HepG2 (cell line): ENCODE measurements around the gene NBL1. TPM values are rescaled to one million over a fixed set of nuclear protein-coding genes. Genes with fewer than 3 reads are reported as not detected.

Experiments used
- ATAC-seq: fragments of 200-7000 bp; cut with Tn5 transposase; 3 replicates; pipeline ENCODE4 v1.9.1; 2020; ENCODE audit warnings: mild to moderate bottlenecking, moderate library complexity
- BruUV-seq: library from RNA; stranded (reverse); fragments of 400-500 nt; replicated peaks from 2 replicates; lab custom pipeline; 2021; lab: Mats Ljungman, UMichigan
- CTCF ChIA-PET: fragments of 300-600 bp; formaldehyde crosslinking; extraction: SDS; loops from one replicate; lab custom pipeline; 2021; ENCODE audit warnings: low total read pairs, inconsistent platforms, low intra/inter-chr PET ratio; lab: Yijun Ruan, JAX
- POLR2A ChIA-PET: fragments of 350-600 bp; sonication (Branson Sonifier 250); formaldehyde crosslinking; loops from one replicate; lab custom pipeline; 2020; ENCODE audit warnings: antibody characterized with exemption, inconsistent platforms; lab: Yijun Ruan, JAX
- DNase-seq: peaks from one replicate; pipeline ENCODE4 v3.0.0-alpha.2; 2015; ENCODE audit warnings: low spot score
- FAIRE-seq: peaks from 3 replicates; lab custom pipeline; 2011; peaks lifted over from hg19 to GRCh38; lab: Jason Lieb, UNC
- H2AFZ ChIP-seq: one replicate; pipeline ENCODE4 v1.6.1; 2011; ENCODE audit warnings: low read length, inconsistent platforms
- H3K27ac ChIP-seq: fragments of 300-600 bp; 3 replicates; pipeline ENCODE4 v1.8.0; 2011; ENCODE audit warnings: mixed run types, mild to moderate bottlenecking, mixed read lengths, low read length, inconsistent platforms; ENCODE audit not compliant: insufficient read depth; ENCODE audit errors: extremely low read length
- H3K27me3 ChIP-seq, 2 experiments: fragments of 200-600 bp in 1 of 2; 2 replicates in 1 of 2; 3 replicates in 1 of 2; pipeline versions ENCODE4 v1.6.0 to v1.8.0; 2011; ENCODE audit warnings: low read length in 2 of 2, mild to moderate bottlenecking in 2 of 2, moderate library complexity in 2 of 2, inconsistent platforms in 1 of 2; ENCODE audit not compliant: insufficient read depth in 2 of 2, control insufficient read depth in 1 of 2
- H3K36me3 ChIP-seq, 2 experiments: fragments of 200-600 bp in 1 of 2; replicated peaks in 1 of 2; 2 replicates in 1 of 2; 3 replicates in 1 of 2; pipeline versions ENCODE4 v1.5.1 to v1.8.0; 2011; ENCODE audit warnings: low read length in 2 of 2, inconsistent platforms in 1 of 2; ENCODE audit not compliant: insufficient read depth in 2 of 2, control insufficient read depth in 1 of 2
- H3K4me1 ChIP-seq: 2 replicates; pipeline ENCODE4 v1.5.1; 2012; ENCODE audit warnings: low read length, inconsistent platforms; ENCODE audit not compliant: insufficient read depth
- H3K4me2 ChIP-seq: 2 replicates; pipeline ENCODE4 v1.6.0; 2011; ENCODE audit warnings: low read depth, low read length, inconsistent platforms
- H3K4me3 ChIP-seq, 3 experiments: fragments of 200-600 bp in 1 of 3; sonication (generic), shearing (Covaris generic) in 1 of 3; replicated peaks in 1 of 3; 2 replicates each; pipeline ENCODE4 v1.5.1; 2011 to 2016; ENCODE audit warnings: low read length in 3 of 3, inconsistent platforms in 2 of 3, low read depth in 2 of 3, mild to moderate bottlenecking in 2 of 3, control low read depth in 1 of 3, mixed read lengths in 1 of 3; ENCODE audit not compliant: insufficient read depth in 1 of 3
- H3K79me2 ChIP-seq: one replicate; pipeline ENCODE4 v1.6.1; 2011; ENCODE audit warnings: low read length, inconsistent platforms; ENCODE audit not compliant: insufficient read depth
- H3K9ac ChIP-seq: 2 replicates; pipeline ENCODE4 v1.6.0; 2011; ENCODE audit warnings: mild to moderate bottlenecking, low read depth, low read length, inconsistent platforms; ENCODE audit not compliant: insufficient read depth
- H3K9me3 ChIP-seq: 2 replicates; pipeline ENCODE4 v1.5.1; 2012; ENCODE audit warnings: mild to moderate bottlenecking, low read length
- H4K20me1 ChIP-seq: 2 replicates; pipeline ENCODE4 v1.6.0; 2011; ENCODE audit warnings: inconsistent platforms, mild to moderate bottlenecking, low read length, moderate library complexity; ENCODE audit not compliant: insufficient read depth
- ARNT2 ChIP-seq: sonication (generic); formaldehyde crosslinking; IDR thresholded peaks from 2 replicates; pipeline ENCODE4 v1.8.0; 2022; ENCODE audit warnings: mild to moderate bottlenecking, low read depth, missing genetic modification reagents, moderate library complexity
- CBX1 ChIP-seq: IDR thresholded peaks from one replicate; pipeline ENCODE4 v1.6.1; 2016; ENCODE audit warnings: antibody characterized with exemption, low read depth
- GABPB1 ChIP-seq: IDR thresholded peaks from 2 replicates; pipeline ENCODE4 v1.6.1; 2016; ENCODE audit warnings: mild to moderate bottlenecking, missing genetic modification reagents, moderate library complexity, missing compliant biosample characterization
- JUN ChIP-seq: sonication (generic); formaldehyde crosslinking; IDR thresholded peaks from 2 replicates; pipeline ENCODE4 v1.4.0; 2020; ENCODE audit warnings: mild to moderate bottlenecking, missing genetic modification reagents
- KDM3A ChIP-seq: IDR thresholded peaks from 2 replicates; pipeline ENCODE4 v1.6.1; 2018; ENCODE audit warnings: low read depth, missing compliant biosample characterization
- SATB2 ChIP-seq: sonication (generic); formaldehyde crosslinking; IDR thresholded peaks from 2 replicates; pipeline ENCODE4 v1.5.0; 2020; ENCODE audit warnings: missing genetic modification reagents
- TSC22D2 ChIP-seq: sonication (generic); formaldehyde crosslinking; IDR thresholded peaks from 2 replicates; pipeline ENCODE4 v1.5.1; 2020; ENCODE audit warnings: missing genetic modification reagents, mild to moderate bottlenecking, borderline replicate concordance
- ZNF607 ChIP-seq: sonication (generic); formaldehyde crosslinking; IDR thresholded peaks from 2 replicates; pipeline ENCODE4 v1.5.1; 2020; ENCODE audit warnings: missing genetic modification reagents, mild to moderate bottlenecking, borderline replicate concordance
- ZNF746 ChIP-seq: sonication (generic); formaldehyde crosslinking; IDR thresholded peaks from 2 replicates; pipeline ENCODE4 v1.8.0; 2022; ENCODE audit warnings: mild to moderate bottlenecking, missing genetic modification reagents
- WGBS: methylation state at CpG from one replicate; pipeline ENCODE4 v1.1.6; 2017; ENCODE audit warnings: low lambda C conversion rate; 5-methylcytosine and 5-hydroxymethylcytosine counted together
- in situ Hi-C: cut with HindIII; loops from 2 replicates; pipeline ENCODE4 v1.10.0; 2017; ENCODE audit warnings: low pct_unique_long_range_greater_than_20kb; ENCODE audit not compliant: extremely low pct_ligation_motif_present
- intact Hi-C: fragments of 100-400 bp; cut with micrococcal nuclease; formaldehyde crosslinking; loops from one replicate; pipeline ENCODE4 v1.10.0; 2022; ENCODE audit not compliant: unreplicated experiment
- polyA plus RNA-seq, 8 experiments: library from polyadenylated mRNA; depleted of rRNA in 3 of 8; stranded (reverse) in 7 of 8; unstranded in 1 of 8; fragments of >200 nt; fragmentation: Illumina TruSeq in 4 of 8; extraction: Trizol in 4 of 8; gene quantifications; 2 replicates each; pipeline versions ENCODE4 v1.2.1 to v1.2.3, GENCODE V29; 2011 to 2016; ENCODE audit warnings: low read depth in 4 of 8, missing spikeins in 1 of 8, mixed read lengths in 1 of 8; ENCODE audit not compliant: insufficient read depth in 1 of 8
- total RNA-seq, 5 experiments: library from RNA; depleted of rRNA; stranded (reverse); fragments of >200 nt; fragmentation: Illumina TruSeq; extraction: Trizol; gene quantifications; 2 replicates each; pipeline ENCODE4 v1.2.3, GENCODE V29; 2016; ENCODE audit warnings: low read depth in 1 of 5
- TF ChIP-seq, protein P1 (sequence below): sonication (generic); formaldehyde crosslinking; IDR thresholded peaks from 2 replicates; pipeline ENCODE4 v1.9.0; 2021; ENCODE audit warnings: missing genetic modification reagents, borderline replicate concordance
- TF ChIP-seq, protein P2 (sequence below): IDR thresholded peaks from 2 replicates; pipeline ENCODE4 v1.6.1; 2018; ENCODE audit warnings: missing genetic modification reagents
- TF ChIP-seq, protein P3 (sequence below), 2 experiments: IDR thresholded peaks; 2 replicates each; pipeline ENCODE4 v1.6.1; 2011 to 2012; ENCODE audit warnings: low read length in 2 of 2, borderline replicate concordance in 1 of 2, low read depth in 1 of 2, mild to moderate bottlenecking in 1 of 2, moderate library complexity in 1 of 2
- TF ChIP-seq, protein P4 (sequence below): sonication (generic); formaldehyde crosslinking; IDR thresholded peaks from 2 replicates; pipeline ENCODE4 v1.4.0; 2020; ENCODE audit warnings: missing genetic modification reagents, mild to moderate bottlenecking, borderline replicate concordance

Gene NBL1
- total and polyA plus RNA-seq, 2 of the 13 experiments (the other 11 are each of a cell fraction or from before 2014, with no cell fraction given): 2.7 to 13.8 TPM

DNA sequence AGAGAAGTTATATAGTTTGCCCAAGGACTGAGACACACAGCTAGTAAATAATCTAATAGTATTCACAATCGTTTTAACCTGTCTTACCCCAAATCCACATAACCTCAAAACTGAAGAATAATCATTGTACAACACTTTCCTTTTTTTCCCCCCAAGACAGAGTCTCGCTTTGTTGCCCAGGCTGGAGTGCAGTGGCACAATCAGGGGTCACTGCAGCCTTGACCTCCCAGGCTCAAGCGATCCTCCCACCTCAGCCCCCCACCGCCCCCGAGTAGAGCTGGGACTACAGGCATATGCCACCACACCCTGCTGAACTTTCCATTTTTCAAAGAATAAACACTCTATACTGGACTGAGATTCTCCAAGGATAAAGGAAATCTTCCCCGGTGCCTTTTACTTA is 28.7 kb upstream of the NBL1 start (continued):
- TF ChIP-seq, protein P1, sequence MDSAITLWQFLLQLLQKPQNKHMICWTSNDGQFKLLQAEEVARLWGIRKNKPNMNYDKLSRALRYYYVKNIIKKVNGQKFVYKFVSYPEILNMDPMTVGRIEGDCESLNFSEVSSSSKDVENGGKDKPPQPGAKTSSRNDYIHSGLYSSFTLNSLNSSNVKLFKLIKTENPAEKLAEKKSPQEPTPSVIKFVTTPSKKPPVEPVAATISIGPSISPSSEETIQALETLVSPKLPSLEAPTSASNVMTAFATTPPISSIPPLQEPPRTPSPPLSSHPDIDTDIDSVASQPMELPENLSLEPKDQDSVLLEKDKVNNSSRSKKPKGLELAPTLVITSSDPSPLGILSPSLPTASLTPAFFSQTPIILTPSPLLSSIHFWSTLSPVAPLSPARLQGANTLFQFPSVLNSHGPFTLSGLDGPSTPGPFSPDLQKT (CRISPR knock-in tag): no peak
- no peak for TF ChIP-seq CBX1
- TF ChIP-seq, protein P2, sequence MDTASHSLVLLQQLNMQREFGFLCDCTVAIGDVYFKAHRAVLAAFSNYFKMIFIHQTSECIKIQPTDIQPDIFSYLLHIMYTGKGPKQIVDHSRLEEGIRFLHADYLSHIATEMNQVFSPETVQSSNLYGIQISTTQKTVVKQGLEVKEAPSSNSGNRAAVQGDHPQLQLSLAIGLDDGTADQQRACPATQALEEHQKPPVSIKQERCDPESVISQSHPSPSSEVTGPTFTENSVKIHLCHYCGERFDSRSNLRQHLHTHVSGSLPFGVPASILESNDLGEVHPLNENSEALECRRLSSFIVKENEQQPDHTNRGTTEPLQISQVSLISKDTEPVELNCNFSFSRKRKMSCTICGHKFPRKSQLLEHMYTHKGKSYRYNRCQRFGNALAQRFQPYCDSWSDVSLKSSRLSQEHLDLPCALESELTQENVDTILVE: no peak

DNA sequence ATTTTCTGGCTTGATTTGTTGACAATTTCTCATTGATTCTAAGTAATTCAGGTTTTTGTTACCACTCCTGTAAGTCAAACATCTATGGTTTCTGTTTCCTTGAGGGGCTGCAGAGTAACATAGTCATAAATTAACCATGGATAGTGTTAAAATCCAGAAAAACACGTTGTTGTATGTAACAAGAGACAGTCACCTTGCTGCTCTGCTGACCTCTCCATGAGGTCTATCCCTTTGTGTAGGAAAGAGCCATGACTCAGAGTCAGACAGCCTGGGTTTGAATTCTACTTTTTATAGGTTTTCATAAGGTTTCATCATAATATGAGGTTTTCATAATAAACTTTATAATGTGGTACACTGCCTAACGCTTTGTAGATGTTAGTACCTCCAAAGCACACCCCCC is 27.6 kb upstream of the NBL1 start:
- peaks cover 14% of the 10 kb centered on the region for H3K79me2 ChIP-seq
- in situ Hi-C loops (no loop called here), intact Hi-C loops (no loop called here)

More for the DNA sequence above, 27.6 kb upstream of the NBL1 start:
- H3K9me3 ChIP-seq: no peaks in the 10 kb centered on the region
- H3K4me1 ChIP-seq: peaks cover 63% of the 10 kb centered on the region
- ATAC-seq: no peak
- ChIA-PET CTCF (no interaction called here), POLR2A (interaction anchor here (1.0 kb wide), 1 partner anchor 16 kb away, joined by 3 read pairs; no protein-coding TSS in a partner anchor)
- H3K4me2 ChIP-seq: no peak overlapping the region
- H3K36me3 ChIP-seq: peaks cover 0 to 1% of the 10 kb centered on the region in 2 experiments; a peak in 1 of 5 replicates
- H4K20me1 ChIP-seq: no peaks in the 10 kb centered on the region; the same call in 1 of the 2 replicates
- 57% methylated on average over 2 of the region's 2 CpGs for whole genome bisulfite sequencing
- BruUV-seq: no TSS peak
- H3K4me3 ChIP-seq: no peak overlapping the region
- no peaks in the 10 kb centered on the region for H3K27me3 ChIP-seq
- H3K9ac ChIP-seq: no peak overlapping the region
- H3K27ac ChIP-seq: no peak overlapping the region
- FAIRE-seq: peak; percentile 21
- no peak for DNase-seq
- TF ChIP-seq JUN (CRISPR knock-in tag) (no peak), GABPB1 (CRISPR knock-in tag) (no peak), ZNF746 (CRISPR knock-in tag) (no peak), ZNF607 (CRISPR knock-in tag) (no peak), SATB2 (CRISPR knock-in tag) (no peak), TSC22D2 (no peak), ARNT2 (no peak), KDM3A (CRISPR knock-in tag) (no peak)
- TF ChIP-seq, protein P3, sequence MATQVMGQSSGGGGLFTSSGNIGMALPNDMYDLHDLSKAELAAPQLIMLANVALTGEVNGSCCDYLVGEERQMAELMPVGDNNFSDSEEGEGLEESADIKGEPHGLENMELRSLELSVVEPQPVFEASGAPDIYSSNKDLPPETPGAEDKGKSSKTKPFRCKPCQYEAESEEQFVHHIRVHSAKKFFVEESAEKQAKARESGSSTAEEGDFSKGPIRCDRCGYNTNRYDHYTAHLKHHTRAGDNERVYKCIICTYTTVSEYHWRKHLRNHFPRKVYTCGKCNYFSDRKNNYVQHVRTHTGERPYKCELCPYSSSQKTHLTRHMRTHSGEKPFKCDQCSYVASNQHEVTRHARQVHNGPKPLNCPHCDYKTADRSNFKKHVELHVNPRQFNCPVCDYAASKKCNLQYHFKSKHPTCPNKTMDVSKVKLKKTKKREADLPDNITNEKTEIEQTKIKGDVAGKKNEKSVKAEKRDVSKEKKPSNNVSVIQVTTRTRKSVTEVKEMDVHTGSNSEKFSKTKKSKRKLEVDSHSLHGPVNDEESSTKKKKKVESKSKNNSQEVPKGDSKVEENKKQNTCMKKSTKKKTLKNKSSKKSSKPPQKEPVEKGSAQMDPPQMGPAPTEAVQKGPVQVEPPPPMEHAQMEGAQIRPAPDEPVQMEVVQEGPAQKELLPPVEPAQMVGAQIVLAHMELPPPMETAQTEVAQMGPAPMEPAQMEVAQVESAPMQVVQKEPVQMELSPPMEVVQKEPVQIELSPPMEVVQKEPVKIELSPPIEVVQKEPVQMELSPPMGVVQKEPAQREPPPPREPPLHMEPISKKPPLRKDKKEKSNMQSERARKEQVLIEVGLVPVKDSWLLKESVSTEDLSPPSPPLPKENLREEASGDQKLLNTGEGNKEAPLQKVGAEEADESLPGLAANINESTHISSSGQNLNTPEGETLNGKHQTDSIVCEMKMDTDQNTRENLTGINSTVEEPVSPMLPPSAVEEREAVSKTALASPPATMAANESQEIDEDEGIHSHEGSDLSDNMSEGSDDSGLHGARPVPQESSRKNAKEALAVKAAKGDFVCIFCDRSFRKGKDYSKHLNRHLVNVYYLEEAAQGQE (IDR thresholded peaks at IDR 0.05; ENCODE audit: borderline replicate concordance in 1 of 2, low read depth in 1 of 2, low read length in 2 of 2): no peak
- TF ChIP-seq, protein P4, sequence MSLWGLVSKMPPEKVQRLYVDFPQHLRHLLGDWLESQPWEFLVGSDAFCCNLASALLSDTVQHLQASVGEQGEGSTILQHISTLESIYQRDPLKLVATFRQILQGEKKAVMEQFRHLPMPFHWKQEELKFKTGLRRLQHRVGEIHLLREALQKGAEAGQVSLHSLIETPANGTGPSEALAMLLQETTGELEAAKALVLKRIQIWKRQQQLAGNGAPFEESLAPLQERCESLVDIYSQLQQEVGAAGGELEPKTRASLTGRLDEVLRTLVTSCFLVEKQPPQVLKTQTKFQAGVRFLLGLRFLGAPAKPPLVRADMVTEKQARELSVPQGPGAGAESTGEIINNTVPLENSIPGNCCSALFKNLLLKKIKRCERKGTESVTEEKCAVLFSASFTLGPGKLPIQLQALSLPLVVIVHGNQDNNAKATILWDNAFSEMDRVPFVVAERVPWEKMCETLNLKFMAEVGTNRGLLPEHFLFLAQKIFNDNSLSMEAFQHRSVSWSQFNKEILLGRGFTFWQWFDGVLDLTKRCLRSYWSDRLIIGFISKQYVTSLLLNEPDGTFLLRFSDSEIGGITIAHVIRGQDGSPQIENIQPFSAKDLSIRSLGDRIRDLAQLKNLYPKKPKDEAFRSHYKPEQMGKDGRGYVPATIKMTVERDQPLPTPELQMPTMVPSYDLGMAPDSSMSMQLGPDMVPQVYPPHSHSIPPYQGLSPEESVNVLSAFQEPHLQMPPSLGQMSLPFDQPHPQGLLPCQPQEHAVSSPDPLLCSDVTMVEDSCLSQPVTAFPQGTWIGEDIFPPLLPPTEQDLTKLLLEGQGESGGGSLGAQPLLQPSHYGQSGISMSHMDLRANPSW: no peak
- no peak overlapping the region for H2AFZ ChIP-seq
